Articular chondrocyte of knee joint (primary cell): ENCODE measurements around the gene ZFYVE16. TPM values are rescaled to one million over a fixed set of nuclear protein-coding genes. Genes with fewer than 3 reads are reported as not detected.

ENCODE experiments used
- small RNA-seq: library from RNA; depleted of rRNA; stranded (forward); fragments of <200 nt; gene quantifications from one replicate; pipeline ENCODE3, GENCODE V24; 2012
- total RNA-seq: library from RNA; depleted of rRNA; stranded (reverse); fragments of >200 nt; gene quantifications from 2 replicates; pipeline ENCODE4 v1.2.3, GENCODE V29; 2012

ZFYVE16 gene
- total RNA-seq: 42.8 and 48.5 TPM in 2 replicates

GRCh38 chr5:80407735-80408483 lies at the start of gene ZFYVE16:
ZFYVE16 (plus strand) TSS chr5:80408064; CDS start chr5:80434148, 26,084 bp downstream.

GRCh38 chr5:80487829-80488721 lies 80.2 kb downstream of the ZFYVE16 start, which contains the start of gene FAM151B:
FAM151B (plus strand) TSS chr5:80488100; CDS start chr5:80488124, 24 bp downstream.

Small RNA genes lying within 50 kb of the gene (small RNA-seq; reads per million reads assigned to genes)
- not detected for gene RNU6-211P

Other genes with a start within 250 kb of the ZFYVE16 start
- gene SERINC5, start 152.0 kb upstream of the ZFYVE16 start, total RNA-seq: 23.1 and 25.1 TPM in 2 replicates
- gene SPZ1, start 88.1 kb upstream of the ZFYVE16 start, total RNA-seq: not detected in 2 replicates
- 13.7 and 14.6 TPM in 2 replicates for gene FAM151B, start 80.0 kb downstream of the ZFYVE16 start, total RNA-seq
- gene ANKRD34B, start 162.2 kb downstream of the ZFYVE16 start, total RNA-seq: not detected in 2 replicates
- 25.2 and 31.1 TPM in 2 replicates for gene MSH3, start 246.6 kb downstream of the ZFYVE16 start, total RNA-seq
- 26.7 and 36.6 TPM in 2 replicates for gene DHFR, start 246.9 kb downstream of the ZFYVE16 start, total RNA-seq